ENCODE results near the gene KAZN. TPM values are rescaled to one million over a fixed set of nuclear protein-coding genes. Genes with fewer than 3 reads are reported as not detected.

Gene KAZN
- total and polyA plus RNA-seq, 2 of the 8 experiments (the other 6 are each of a cell fraction or from before 2014, with no cell fraction given): 3.7 to 11.8 TPM

DNA sequence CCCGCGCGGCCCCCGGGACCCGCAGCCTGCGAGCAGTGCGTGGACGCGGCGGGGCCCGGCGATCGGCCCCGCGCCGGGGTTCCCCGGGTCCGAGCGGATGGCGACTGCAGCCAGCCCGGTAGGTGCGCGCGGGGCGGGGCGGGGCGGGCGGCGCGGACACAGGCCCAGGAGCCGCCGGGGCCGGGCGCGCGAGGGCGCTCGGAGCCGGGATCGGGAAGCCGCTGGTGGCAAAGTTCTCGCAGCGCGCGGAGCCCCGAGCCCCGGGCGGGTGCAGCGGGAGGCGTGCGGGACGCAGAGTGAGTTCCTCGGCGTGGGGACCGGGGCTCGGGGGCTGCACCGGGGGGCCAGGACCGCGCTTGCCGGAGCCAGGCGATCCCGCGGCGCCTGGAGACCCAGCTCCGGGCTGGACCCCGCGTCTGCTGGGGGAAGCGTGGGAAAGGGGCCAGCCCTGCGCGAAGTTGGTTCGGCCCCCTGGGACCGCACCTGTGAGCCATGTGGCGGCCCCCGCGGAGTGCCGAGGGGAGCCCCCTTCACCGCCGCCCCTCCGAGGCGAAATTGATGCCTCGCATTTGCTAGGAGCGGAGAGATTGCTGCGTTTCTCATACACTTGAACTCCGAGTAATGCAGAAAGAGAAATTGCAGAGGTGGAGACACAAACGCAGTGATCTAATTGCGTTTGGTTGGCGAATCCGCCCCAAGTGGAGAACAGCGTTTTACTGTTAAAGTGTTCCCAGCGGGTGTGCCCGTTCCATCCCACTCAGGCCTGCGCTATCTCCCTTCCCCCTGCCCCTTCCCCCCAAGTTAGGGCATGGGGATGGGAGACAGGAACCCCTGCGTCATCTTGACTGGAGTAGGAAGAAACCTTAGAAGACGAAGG is 326.2 kb downstream of the KAZN start (continued):
- no peak for TF ChIP-seq TBP (IDR thresholded peaks at IDR 0.05; ENCODE audit: low read depth, low read length)
- no peak for TF ChIP-seq TAF1 (IDR thresholded peaks at IDR 0.05; ENCODE audit: low read depth, low read length)
- TF ChIP-seq, protein P1, sequence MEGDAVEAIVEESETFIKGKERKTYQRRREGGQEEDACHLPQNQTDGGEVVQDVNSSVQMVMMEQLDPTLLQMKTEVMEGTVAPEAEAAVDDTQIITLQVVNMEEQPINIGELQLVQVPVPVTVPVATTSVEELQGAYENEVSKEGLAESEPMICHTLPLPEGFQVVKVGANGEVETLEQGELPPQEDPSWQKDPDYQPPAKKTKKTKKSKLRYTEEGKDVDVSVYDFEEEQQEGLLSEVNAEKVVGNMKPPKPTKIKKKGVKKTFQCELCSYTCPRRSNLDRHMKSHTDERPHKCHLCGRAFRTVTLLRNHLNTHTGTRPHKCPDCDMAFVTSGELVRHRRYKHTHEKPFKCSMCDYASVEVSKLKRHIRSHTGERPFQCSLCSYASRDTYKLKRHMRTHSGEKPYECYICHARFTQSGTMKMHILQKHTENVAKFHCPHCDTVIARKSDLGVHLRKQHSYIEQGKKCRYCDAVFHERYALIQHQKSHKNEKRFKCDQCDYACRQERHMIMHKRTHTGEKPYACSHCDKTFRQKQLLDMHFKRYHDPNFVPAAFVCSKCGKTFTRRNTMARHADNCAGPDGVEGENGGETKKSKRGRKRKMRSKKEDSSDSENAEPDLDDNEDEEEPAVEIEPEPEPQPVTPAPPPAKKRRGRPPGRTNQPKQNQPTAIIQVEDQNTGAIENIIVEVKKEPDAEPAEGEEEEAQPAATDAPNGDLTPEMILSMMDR (IDR thresholded peaks at IDR 0.05; ENCODE audit: control extremely low read depth in 1 of 3, insufficient read depth in 1 of 3, low read depth in 1 of 3, low read length in 3 of 3): no peak
- TF ChIP-seq, protein P2, sequence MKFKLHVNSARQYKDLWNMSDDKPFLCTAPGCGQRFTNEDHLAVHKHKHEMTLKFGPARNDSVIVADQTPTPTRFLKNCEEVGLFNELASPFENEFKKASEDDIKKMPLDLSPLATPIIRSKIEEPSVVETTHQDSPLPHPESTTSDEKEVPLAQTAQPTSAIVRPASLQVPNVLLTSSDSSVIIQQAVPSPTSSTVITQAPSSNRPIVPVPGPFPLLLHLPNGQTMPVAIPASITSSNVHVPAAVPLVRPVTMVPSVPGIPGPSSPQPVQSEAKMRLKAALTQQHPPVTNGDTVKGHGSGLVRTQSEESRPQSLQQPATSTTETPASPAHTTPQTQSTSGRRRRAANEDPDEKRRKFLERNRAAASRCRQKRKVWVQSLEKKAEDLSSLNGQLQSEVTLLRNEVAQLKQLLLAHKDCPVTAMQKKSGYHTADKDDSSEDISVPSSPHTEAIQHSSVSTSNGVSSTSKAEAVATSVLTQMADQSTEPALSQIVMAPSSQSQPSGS (IDR thresholded peaks at IDR 0.05; ENCODE audit: low read length): no peak
